ENCODE data around the gene NIM1K. TPM values are rescaled to one million over a fixed set of nuclear protein-coding genes. Genes with fewer than 3 reads are reported as not detected.

Gene NIM1K
- total and polyA plus RNA-seq, 2 of the 13 experiments (the other 11 are each of a cell fraction or from before 2014, with no cell fraction given), result 0.04 TPM; not detected in 1

DNA sequence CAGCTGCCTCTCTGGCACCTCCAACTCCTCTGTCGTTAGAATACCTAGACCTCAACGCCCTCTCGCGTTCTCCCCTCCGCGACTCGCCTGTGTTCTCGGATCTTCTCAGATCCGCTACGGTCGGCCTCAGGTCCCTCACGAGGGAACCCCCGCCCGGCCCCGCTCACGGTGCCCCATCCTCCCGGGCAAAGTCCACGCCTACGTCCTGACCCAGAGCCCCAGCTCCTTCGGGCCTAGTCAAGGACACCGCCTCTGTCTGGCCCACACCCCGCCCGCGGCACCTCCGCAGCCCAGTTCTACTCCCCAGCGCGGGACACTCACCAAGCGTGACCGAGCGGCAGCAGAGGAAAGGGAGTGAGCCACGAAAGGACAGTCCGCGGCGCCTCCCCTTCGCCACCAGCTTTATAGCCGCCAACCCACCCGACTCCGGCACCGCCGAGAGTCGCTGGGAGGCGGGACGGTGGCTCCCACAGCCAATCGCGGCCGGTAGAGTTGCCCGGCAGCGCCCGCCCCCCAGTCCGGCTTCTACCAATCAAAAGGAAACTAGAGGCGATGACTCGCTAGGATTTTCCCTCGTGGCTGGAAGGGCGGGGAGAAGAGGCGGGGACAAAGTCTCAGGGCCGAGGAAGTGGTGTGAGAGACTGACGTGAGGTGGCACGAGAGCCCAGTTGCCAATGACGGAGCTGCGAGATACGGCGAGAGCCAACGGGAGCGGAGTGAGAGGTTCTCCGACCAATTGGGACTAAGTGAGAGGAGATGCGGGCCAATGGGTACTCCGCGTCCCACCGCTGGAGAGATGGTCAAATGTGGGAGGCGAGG, 121.2 kb downstream of the NIM1K start, which contains the start of gene HMGCS1 (continued):
- TF ChIP-seq ZNF3 (CRISPR knock-in tag; IDR thresholded peaks at IDR 0.05) (no peak), ZNF660 (CRISPR knock-in tag; IDR thresholded peaks at IDR 0.05; ENCODE audit: borderline replicate concordance, low read depth) (no peak), XRCC5 (optimal IDR thresholded peaks at IDR 0.05; ENCODE audit: low read length) (peak; percentile 65), ZBTB7A (CRISPR knock-in tag; IDR thresholded peaks at IDR 0.05) (peak; percentile 60), ZNF615 (CRISPR knock-in tag; IDR thresholded peaks at IDR 0.05; ENCODE audit: borderline replicate concordance) (no peak), PHF21A (CRISPR knock-in tag; IDR thresholded peaks at IDR 0.05) (peak; percentile 87; the same call in 1 of the 2 replicates), U2AF2 (IDR thresholded peaks at IDR 0.05; ENCODE audit: low read depth, low read length) (0 out of 2 replicates have a peak, but pooled peaks have one; percentile 36), IKZF4 (CRISPR knock-in tag; IDR thresholded peaks at IDR 0.05; ENCODE audit: borderline replicate concordance, low read depth, not compliant biosample characterization) (peak; percentile 59), RFXAP (CRISPR knock-in tag; IDR thresholded peaks at IDR 0.05; ENCODE audit: borderline replicate concordance) (peak; percentile 98), MED1 (CRISPR knock-in tag; IDR thresholded peaks at IDR 0.05) (peak; percentile 87), HNRNPUL1 (IDR thresholded peaks at IDR 0.05; ENCODE audit: low read depth, low read length) (no peak), ZNF713 (CRISPR knock-in tag; IDR thresholded peaks at IDR 0.05) (no peak; the same call in 1 of the 2 replicates), ZNF160 (CRISPR knock-in tag; IDR thresholded peaks at IDR 0.05) (no peak; the same call in 1 of the 2 replicates), RXRA (CRISPR knock-in tag; IDR thresholded peaks at IDR 0.05) (peak; percentile 54; the same call in 1 of the 2 replicates), ZNF235 (CRISPR knock-in tag; IDR thresholded peaks at IDR 0.05; ENCODE audit: borderline replicate concordance) (peak; percentile 83; the same call in 1 of the 2 replicates), NBN (conservative IDR thresholded peaks at IDR 0.05) (no peak)
- TF ChIP-seq, protein P1, sequence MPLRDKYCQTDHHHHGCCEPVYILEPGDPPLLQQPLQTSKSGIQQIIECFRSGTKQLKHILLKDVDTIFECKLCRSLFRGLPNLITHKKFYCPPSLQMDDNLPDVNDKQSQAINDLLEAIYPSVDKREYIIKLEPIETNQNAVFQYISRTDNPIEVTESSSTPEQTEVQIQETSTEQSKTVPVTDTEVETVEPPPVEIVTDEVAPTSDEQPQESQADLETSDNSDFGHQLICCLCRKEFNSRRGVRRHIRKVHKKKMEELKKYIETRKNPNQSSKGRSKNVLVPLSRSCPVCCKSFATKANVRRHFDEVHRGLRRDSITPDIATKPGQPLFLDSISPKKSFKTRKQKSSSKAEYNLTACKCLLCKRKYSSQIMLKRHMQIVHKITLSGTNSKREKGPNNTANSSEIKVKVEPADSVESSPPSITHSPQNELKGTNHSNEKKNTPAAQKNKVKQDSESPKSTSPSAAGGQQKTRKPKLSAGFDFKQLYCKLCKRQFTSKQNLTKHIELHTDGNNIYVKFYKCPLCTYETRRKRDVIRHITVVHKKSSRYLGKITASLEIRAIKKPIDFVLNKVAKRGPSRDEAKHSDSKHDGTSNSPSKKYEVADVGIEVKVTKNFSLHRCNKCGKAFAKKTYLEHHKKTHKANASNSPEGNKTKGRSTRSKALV (CRISPR knock-in tag; IDR thresholded peaks at IDR 0.05), result no peak
- TF ChIP-seq, protein P2, sequence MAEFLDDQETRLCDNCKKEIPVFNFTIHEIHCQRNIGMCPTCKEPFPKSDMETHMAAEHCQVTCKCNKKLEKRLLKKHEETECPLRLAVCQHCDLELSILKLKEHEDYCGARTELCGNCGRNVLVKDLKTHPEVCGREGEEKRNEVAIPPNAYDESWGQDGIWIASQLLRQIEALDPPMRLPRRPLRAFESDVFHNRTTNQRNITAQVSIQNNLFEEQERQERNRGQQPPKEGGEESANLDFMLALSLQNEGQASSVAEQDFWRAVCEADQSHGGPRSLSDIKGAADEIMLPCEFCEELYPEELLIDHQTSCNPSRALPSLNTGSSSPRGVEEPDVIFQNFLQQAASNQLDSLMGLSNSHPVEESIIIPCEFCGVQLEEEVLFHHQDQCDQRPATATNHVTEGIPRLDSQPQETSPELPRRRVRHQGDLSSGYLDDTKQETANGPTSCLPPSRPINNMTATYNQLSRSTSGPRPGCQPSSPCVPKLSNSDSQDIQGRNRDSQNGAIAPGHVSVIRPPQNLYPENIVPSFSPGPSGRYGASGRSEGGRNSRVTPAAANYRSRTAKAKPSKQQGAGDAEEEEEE (CRISPR knock-in tag; IDR thresholded peaks at IDR 0.05; ENCODE audit: borderline replicate concordance), result no peak
- TF ChIP-seq, protein P3, sequence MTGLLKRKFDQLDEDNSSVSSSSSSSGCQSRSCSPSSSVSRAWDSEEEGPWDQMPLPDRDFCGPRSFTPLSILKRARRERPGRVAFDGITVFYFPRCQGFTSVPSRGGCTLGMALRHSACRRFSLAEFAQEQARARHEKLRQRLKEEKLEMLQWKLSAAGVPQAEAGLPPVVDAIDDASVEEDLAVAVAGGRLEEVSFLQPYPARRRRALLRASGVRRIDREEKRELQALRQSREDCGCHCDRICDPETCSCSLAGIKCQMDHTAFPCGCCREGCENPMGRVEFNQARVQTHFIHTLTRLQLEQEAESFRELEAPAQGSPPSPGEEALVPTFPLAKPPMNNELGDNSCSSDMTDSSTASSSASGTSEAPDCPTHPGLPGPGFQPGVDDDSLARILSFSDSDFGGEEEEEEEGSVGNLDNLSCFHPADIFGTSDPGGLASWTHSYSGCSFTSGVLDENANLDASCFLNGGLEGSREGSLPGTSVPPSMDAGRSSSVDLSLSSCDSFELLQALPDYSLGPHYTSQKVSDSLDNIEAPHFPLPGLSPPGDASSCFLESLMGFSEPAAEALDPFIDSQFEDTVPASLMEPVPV (CRISPR knock-in tag; IDR thresholded peaks at IDR 0.05), result 0 out of 2 replicates have a peak, but pooled peaks have one; percentile 57
- TF ChIP-seq, protein P4, sequence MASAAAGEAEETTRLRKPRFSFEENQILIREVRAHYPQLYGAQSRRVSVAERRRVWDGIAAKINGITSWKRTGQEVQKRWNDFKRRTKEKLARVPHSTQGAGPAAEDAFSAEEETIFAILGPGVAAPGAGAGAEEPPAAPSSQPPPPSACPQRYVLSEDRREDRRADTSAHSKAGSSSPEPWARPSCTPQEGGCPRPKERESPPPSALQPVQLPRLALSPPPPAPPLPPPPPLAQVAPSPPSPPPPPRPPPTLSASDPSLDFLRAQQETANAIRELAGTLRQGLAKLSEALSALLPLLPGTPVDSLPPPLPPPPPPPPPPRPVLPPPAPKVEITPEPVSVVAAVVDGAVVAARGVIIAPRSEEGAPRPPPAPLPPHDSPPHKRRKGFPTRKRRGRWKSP (CRISPR knock-in tag; IDR thresholded peaks at IDR 0.05), result no peak
- TF ChIP-seq, protein P5, sequence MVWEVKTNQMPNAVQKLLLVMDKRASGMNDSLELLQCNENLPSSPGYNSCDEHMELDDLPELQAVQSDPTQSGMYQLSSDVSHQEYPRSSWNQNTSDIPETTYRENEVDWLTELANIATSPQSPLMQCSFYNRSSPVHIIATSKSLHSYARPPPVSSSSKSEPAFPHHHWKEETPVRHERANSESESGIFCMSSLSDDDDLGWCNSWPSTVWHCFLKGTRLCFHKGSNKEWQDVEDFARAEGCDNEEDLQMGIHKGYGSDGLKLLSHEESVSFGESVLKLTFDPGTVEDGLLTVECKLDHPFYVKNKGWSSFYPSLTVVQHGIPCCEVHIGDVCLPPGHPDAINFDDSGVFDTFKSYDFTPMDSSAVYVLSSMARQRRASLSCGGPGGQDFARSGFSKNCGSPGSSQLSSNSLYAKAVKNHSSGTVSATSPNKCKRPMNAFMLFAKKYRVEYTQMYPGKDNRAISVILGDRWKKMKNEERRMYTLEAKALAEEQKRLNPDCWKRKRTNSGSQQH (CRISPR knock-in tag; IDR thresholded peaks at IDR 0.05; ENCODE audit: low read depth), result peak; percentile 84
